H9 (cell line): Measurements from ENCODE around the gene C16orf90. TPM values are rescaled to one million over a fixed set of nuclear protein-coding genes. Genes with fewer than 3 reads are reported as not detected.

Experiments
- DNase-seq: peaks from one replicate; pipeline ENCODE4 v3.0.0-alpha.2; 2017
- H2AFZ ChIP-seq: one replicate; pipeline ENCODE4 v1.6.1; 2013; ENCODE audit warnings: mild to moderate bottlenecking, low read length, control low read depth, moderate library complexity
- H2AK5ac ChIP-seq: 2 replicates; pipeline ENCODE4 v1.6.1; 2013; ENCODE audit warnings: low read length, control low read depth, mixed read lengths; ENCODE audit not compliant: insufficient read length
- H2BK120ac ChIP-seq: one replicate; pipeline ENCODE4 v1.6.1; 2013; ENCODE audit warnings: low read depth, mild to moderate bottlenecking, low read length, control low read depth, inconsistent platforms; ENCODE audit not compliant: poor library complexity, severe bottlenecking
- H2BK12ac ChIP-seq: 2 replicates; pipeline ENCODE4 v1.6.1; 2013; ENCODE audit warnings: low read length, control low read depth, mixed read lengths, low read depth; ENCODE audit not compliant: insufficient read length
- H2BK15ac ChIP-seq: 2 replicates; pipeline ENCODE4 v1.6.1; 2013; ENCODE audit warnings: low read depth, low read length, control low read depth
- H2BK20ac ChIP-seq: one replicate; pipeline ENCODE4 v1.6.1; 2013; ENCODE audit warnings: low read depth, mild to moderate bottlenecking, low read length, control low read depth, inconsistent platforms; ENCODE audit not compliant: poor library complexity, severe bottlenecking
- H2BK5ac ChIP-seq: 2 replicates; pipeline ENCODE4 v1.6.1; 2013; ENCODE audit warnings: low read length, control low read depth, mixed read lengths; ENCODE audit not compliant: insufficient read length
- H3K14ac ChIP-seq: 2 replicates; pipeline ENCODE4 v1.6.1; 2013; ENCODE audit warnings: low read length, control low read depth; ENCODE audit not compliant: insufficient read depth
- H3K18ac ChIP-seq: 2 replicates; pipeline ENCODE4 v1.6.1; 2013; ENCODE audit warnings: low read depth, mild to moderate bottlenecking, mixed read lengths, low read length, control low read depth; ENCODE audit not compliant: insufficient read length
- H3K23ac ChIP-seq: 2 replicates; pipeline ENCODE4 v1.6.1; 2013; ENCODE audit warnings: low read length, control low read depth, mixed read lengths, low read depth; ENCODE audit not compliant: insufficient read length
- H3K23me2 ChIP-seq: 2 replicates; pipeline ENCODE4 v1.6.1; 2013; ENCODE audit warnings: low read depth, mild to moderate bottlenecking, mixed read lengths, low read length, control low read depth; ENCODE audit not compliant: insufficient read length, poor library complexity, severe bottlenecking
- H3K27ac ChIP-seq: 2 replicates; pipeline ENCODE4 v1.5.1; 2013; ENCODE audit warnings: low read length, control low read depth, mixed read lengths, low read depth; ENCODE audit not compliant: insufficient read length
- H3K27me3 ChIP-seq: 2 replicates; pipeline ENCODE4 v1.6.1; 2013; ENCODE audit warnings: low read length, control low read depth, inconsistent platforms; ENCODE audit not compliant: insufficient read depth
- H3K4ac ChIP-seq: 2 replicates; pipeline ENCODE4 v1.6.1; 2013; ENCODE audit warnings: low read depth, mild to moderate bottlenecking, control low read depth, inconsistent platforms, low read length, moderate library complexity
- H3K4me1 ChIP-seq: 2 replicates; pipeline ENCODE4 v1.6.1; 2013; ENCODE audit warnings: low read length, control low read depth, inconsistent platforms; ENCODE audit not compliant: insufficient read depth
- H3K4me2 ChIP-seq: 2 replicates; pipeline ENCODE4 v1.6.1; 2013; ENCODE audit warnings: low read length, control low read depth, mixed read lengths; ENCODE audit not compliant: insufficient read length, insufficient read depth
- H3K56ac ChIP-seq: 2 replicates; pipeline ENCODE4 v1.6.1; 2013; ENCODE audit warnings: low read depth, mild to moderate bottlenecking, mixed read lengths, low read length, control low read depth; ENCODE audit not compliant: insufficient read length
- H3K79me1 ChIP-seq: 2 replicates; pipeline ENCODE4 v1.6.1; 2013; ENCODE audit warnings: low read depth, mild to moderate bottlenecking, moderate library complexity, low read length, control low read depth, inconsistent platforms; ENCODE audit not compliant: insufficient read depth, poor library complexity, severe bottlenecking
- H3K79me2 ChIP-seq: 2 replicates; pipeline ENCODE4 v1.6.1; 2013; ENCODE audit warnings: low read length, control low read depth, inconsistent platforms; ENCODE audit not compliant: insufficient read depth
- H3K9ac ChIP-seq: 2 replicates; pipeline ENCODE4 v1.6.1; 2013; ENCODE audit warnings: low read length, control low read depth, mixed read lengths; ENCODE audit not compliant: insufficient read length; ENCODE audit errors: extremely low read depth
- H3K9me3 ChIP-seq: one replicate; pipeline ENCODE4 v1.6.1; 2013; ENCODE audit warnings: low read depth, low read length, inconsistent platforms; ENCODE audit not compliant: control insufficient read depth
- H3T11ph ChIP-seq: one replicate; pipeline ENCODE4 v1.6.1; 2013; ENCODE audit warnings: mild to moderate bottlenecking, low read length, control low read depth, inconsistent platforms
- H4K20me1 ChIP-seq: one replicate; pipeline ENCODE4 v1.6.1; 2013; ENCODE audit not compliant: control insufficient read depth, insufficient read length, insufficient read depth
- H4K5ac ChIP-seq: 2 replicates; pipeline ENCODE4 v1.6.1; 2013; ENCODE audit warnings: low read depth, mild to moderate bottlenecking, mixed read lengths, low read length, control low read depth; ENCODE audit not compliant: insufficient read length
- H4K8ac ChIP-seq: replicated peaks from 2 replicates; pipeline ENCODE4 v1.6.1; 2013; ENCODE audit warnings: low read length, control low read depth, mixed read lengths, low read depth; ENCODE audit not compliant: insufficient read length
- H4K91ac ChIP-seq: 2 replicates; pipeline ENCODE4 v1.6.1; 2013; ENCODE audit warnings: low read depth, mild to moderate bottlenecking, moderate library complexity, mixed read lengths, low read length, control low read depth; ENCODE audit not compliant: insufficient read length
- H3K27ac Mint-ChIP-seq, 3 experiments: 2 replicates in 2 of 3; 3 replicates in 1 of 3; pipeline ENCODE4 v1.8.0; 2020 to 2021; ENCODE audit warnings: mixed read lengths in 3 of 3, mild to moderate bottlenecking in 1 of 3, moderate library complexity in 1 of 3
- H3K27me3 Mint-ChIP-seq: 2 replicates; pipeline ENCODE4 v1.8.0; 2021; ENCODE audit warnings: low read depth, mild to moderate bottlenecking, moderate library complexity, mixed read lengths
- H3K36me3 Mint-ChIP-seq, 3 experiments: 2 replicates in 2 of 3; 3 replicates in 1 of 3; pipeline ENCODE4 v1.8.0; 2020 to 2021; ENCODE audit warnings: low read depth in 3 of 3, mixed read lengths in 3 of 3; ENCODE audit not compliant: insufficient read depth in 1 of 3
- H3K4me1 Mint-ChIP-seq, 2 experiments: 2 replicates each; pipeline ENCODE4 v1.8.0; 2020; ENCODE audit warnings: mixed read lengths in 2 of 2
- H3K4me3 Mint-ChIP-seq, 2 experiments: 2 replicates in 1 of 2; 3 replicates in 1 of 2; pipeline ENCODE4 v1.8.0; 2020 to 2021; ENCODE audit warnings: mild to moderate bottlenecking in 2 of 2, mixed read lengths in 2 of 2, moderate library complexity in 1 of 2
- H3K9me3 Mint-ChIP-seq, 2 experiments: 2 replicates in 1 of 2; 3 replicates in 1 of 2; pipeline ENCODE4 v1.8.0; 2020; ENCODE audit warnings: mild to moderate bottlenecking in 2 of 2, mixed read lengths in 2 of 2, moderate library complexity in 1 of 2
- WGBS: extraction: QIAGEN DNeasy Blood & Tissue Kit; methylation state at CpG from one replicate; pipeline ENCODE4 v1.1.7; 2013; ENCODE audit warnings: missing lambda C conversion rate, low lambda C conversion rate, mixed read lengths; ENCODE audit not compliant: insufficient read length; ENCODE audit errors: extremely low coverage; 5-methylcytosine and 5-hydroxymethylcytosine counted together
- total RNA-seq: library from RNA; stranded (reverse); gene quantifications from 2 replicates; pipeline ENCODE4 v1.2.1, GENCODE V29; 2021
- TF ChIP-seq, protein P1 (sequence below): fragments of 200-600 bp; sonication (generic); conservative IDR thresholded peaks from 3 replicates; pipeline ENCODE4 v1.8.0; 2021; ENCODE audit warnings: antibody characterized with exemption, mild to moderate bottlenecking

Gene C16orf90
- total RNA-seq, 1 experiment from 2014 or later, result not detected

DNA sequence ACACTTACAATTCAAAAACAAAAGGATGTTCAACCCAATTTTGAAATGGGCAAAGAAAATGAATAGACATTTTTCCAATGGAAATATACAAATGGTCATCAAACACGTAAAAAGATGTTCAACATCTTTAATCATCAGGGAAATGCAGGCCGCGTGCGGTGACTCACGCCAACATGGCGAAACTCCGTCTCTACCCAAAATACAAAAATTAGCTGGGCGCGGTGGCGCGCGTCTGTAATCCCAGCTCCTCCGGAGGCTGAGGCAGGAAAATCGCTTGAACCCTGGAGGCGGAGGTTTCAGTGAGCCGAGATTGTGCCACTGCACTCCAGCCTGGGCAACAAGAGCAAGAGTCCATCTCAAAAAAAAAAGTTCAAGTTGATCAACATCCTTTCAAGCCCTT lies 3.7 kb upstream of the C16orf90 start:
- H2BK5ac ChIP-seq, result no peak overlapping the region
- no peak overlapping the region for H2BK12ac ChIP-seq
- no peak overlapping the region for H3K14ac ChIP-seq
- Mint-ChIP-seq H3K27me3 (peaks cover 10% of the 10 kb centered on the region; the same call in 1 of the 2 replicates), H3K36me3 (no peaks in the 10 kb centered on the region), H3K4me1 (peaks cover 12 to 18% of the 10 kb centered on the region in 2 experiments), H3K4me3 (no peak overlapping the region), H3K27ac (no peak overlapping the region), H3K9me3 (no peaks in the 10 kb centered on the region)
- TF ChIP-seq, protein P1, sequence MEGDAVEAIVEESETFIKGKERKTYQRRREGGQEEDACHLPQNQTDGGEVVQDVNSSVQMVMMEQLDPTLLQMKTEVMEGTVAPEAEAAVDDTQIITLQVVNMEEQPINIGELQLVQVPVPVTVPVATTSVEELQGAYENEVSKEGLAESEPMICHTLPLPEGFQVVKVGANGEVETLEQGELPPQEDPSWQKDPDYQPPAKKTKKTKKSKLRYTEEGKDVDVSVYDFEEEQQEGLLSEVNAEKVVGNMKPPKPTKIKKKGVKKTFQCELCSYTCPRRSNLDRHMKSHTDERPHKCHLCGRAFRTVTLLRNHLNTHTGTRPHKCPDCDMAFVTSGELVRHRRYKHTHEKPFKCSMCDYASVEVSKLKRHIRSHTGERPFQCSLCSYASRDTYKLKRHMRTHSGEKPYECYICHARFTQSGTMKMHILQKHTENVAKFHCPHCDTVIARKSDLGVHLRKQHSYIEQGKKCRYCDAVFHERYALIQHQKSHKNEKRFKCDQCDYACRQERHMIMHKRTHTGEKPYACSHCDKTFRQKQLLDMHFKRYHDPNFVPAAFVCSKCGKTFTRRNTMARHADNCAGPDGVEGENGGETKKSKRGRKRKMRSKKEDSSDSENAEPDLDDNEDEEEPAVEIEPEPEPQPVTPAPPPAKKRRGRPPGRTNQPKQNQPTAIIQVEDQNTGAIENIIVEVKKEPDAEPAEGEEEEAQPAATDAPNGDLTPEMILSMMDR, result no peak
- H2AK5ac ChIP-seq, result no peak overlapping the region
- no peak overlapping the region for H2BK120ac ChIP-seq
- no peak overlapping the region for H3K27ac ChIP-seq
- H2BK15ac ChIP-seq, result no peak overlapping the region
- H3K79me2 ChIP-seq, result no peaks in the 10 kb centered on the region
- no peak overlapping the region for H3K23ac ChIP-seq
- no peaks in the 10 kb centered on the region; the same call in 1 of the 2 replicates for H3K4me1 ChIP-seq
- H3K79me1 ChIP-seq, result no peaks in the 10 kb centered on the region
- H3K4ac ChIP-seq, result no peak overlapping the region
- no peak overlapping the region for H4K91ac ChIP-seq
- peaks cover 4% of the 10 kb centered on the region for H3K23me2 ChIP-seq
- no CpG with 5 or more reads among the region's 16 CpGs for WGBS
- no peak overlapping the region for H3K4me2 ChIP-seq
- no peak overlapping the region for H4K8ac ChIP-seq
- no peaks in the 10 kb centered on the region for H3K27me3 ChIP-seq
- H3K56ac ChIP-seq, result no peak overlapping the region
- H2AFZ ChIP-seq, result no peak overlapping the region
- no peak for DNase-seq
- no peak overlapping the region for H3T11ph ChIP-seq
- no peaks in the 10 kb centered on the region for H4K20me1 ChIP-seq
- H2BK20ac ChIP-seq, result no peak overlapping the region
- no peak overlapping the region for H3K18ac ChIP-seq
- no peak overlapping the region for H4K5ac ChIP-seq
- H3K9me3 ChIP-seq, result no peaks in the 10 kb centered on the region
- no peak overlapping the region for H3K9ac ChIP-seq
